GM23338 (cell line): ENCODE measurements around the gene NFIB. TPM values are rescaled to one million over a fixed set of nuclear protein-coding genes. Genes with fewer than 3 reads are reported as not detected.

ENCODE experiments used
- NANOG ChIP-seq: IDR thresholded peaks from 2 replicates; pipeline ENCODE4 v1.6.1; 2016; ENCODE audit warnings: antibody characterized with exemption, borderline replicate concordance
- REST ChIP-seq: IDR thresholded peaks from one replicate; pipeline ENCODE4 v1.6.1; 2018; ENCODE audit warnings: antibody characterized with exemption; ENCODE audit not compliant: unreplicated experiment
- ZNF462 ChIP-seq: fragments of 250-450 bp; sonication (Bioruptor Pico); IDR thresholded peaks from 2 replicates; pipeline ENCODE4 v1.5.0; 2020; ENCODE audit warnings: mild to moderate bottlenecking, moderate library complexity
- polyA plus RNA-seq: library from polyadenylated mRNA; unstranded; fragments of >200 nt; fragmentation: Nextera tagmentation; extraction: Ambion mirVana; gene quantifications from 2 replicates; pipeline ENCODE4 v1.2.1, GENCODE V29; 2016
- total RNA-seq: library from RNA; depleted of rRNA; stranded (reverse); fragments of >200 nt; shearing (Covaris generic); gene quantifications from 2 replicates; pipeline ENCODE4 v1.2.3, GENCODE V29; 2014

The NFIB gene
- total and polyA plus RNA-seq, 2 experiments from 2014 or later, result 3.9 to 4.7 TPM

GRCh38 chr9:14314929-14315874 is 1.3 kb upstream of the NFIB start (continued):
- no peak for TF ChIP-seq ZNF462 (CRISPR knock-in tag)
- no peak for TF ChIP-seq REST
- no peak for TF ChIP-seq NANOG
